MCF 10A (cell line): ENCODE data around the gene CLPTM1. TPM values are rescaled to one million over a fixed set of nuclear protein-coding genes. Genes with fewer than 3 reads are reported as not detected.
A peak's percentile ranks its signal among the peaks of the same experiment; 100 is the strongest.
"Not testable (repeated sequence)": the region's sequence is repeated elsewhere in the genome, so short reads cannot be mapped to it uniquely, and the experiment has no call there.

Experiments used
- BruUV-seq: library from RNA; stranded (reverse); fragments of 400-500 nt; replicated peaks from 2 replicates; lab custom pipeline; 2021; lab: Mats Ljungman, UMichigan
- CTCF ChIA-PET: fragments of 300-600 bp; sonication (Branson Sonifier 250); formaldehyde crosslinking; extraction: SDS; loops from one replicate; lab custom pipeline; 2021; ENCODE audit warnings: antibody characterized with exemption, inconsistent platforms; lab: Yijun Ruan, JAX
- POLR2A ChIA-PET: fragments of 300-600, 350-650 bp; sonication (Branson Sonifier 250); formaldehyde crosslinking; extraction: SDS; loops from one replicate; lab custom pipeline; 2020; ENCODE audit warnings: antibody characterized with exemption, inconsistent platforms; lab: Yijun Ruan, JAX
- DNase-seq: peaks from one replicate; pipeline ENCODE4 v3.0.0-alpha.2; 2018; ENCODE audit not compliant: unreplicated experiment
- H3K27ac Mint-ChIP-seq: one replicate; pipeline ENCODE4 v1.8.0; 2022; ENCODE audit warnings: mild to moderate bottlenecking, low read depth, mixed read lengths; ENCODE audit not compliant: unreplicated experiment
- H3K27me3 Mint-ChIP-seq: one replicate; pipeline ENCODE4 v1.8.0; 2022; ENCODE audit warnings: mixed read lengths; ENCODE audit not compliant: insufficient read depth, unreplicated experiment
- H3K36me3 Mint-ChIP-seq: one replicate; pipeline ENCODE4 v1.8.0; 2022; ENCODE audit warnings: mild to moderate bottlenecking, moderate library complexity, mixed read lengths; ENCODE audit not compliant: insufficient read depth, unreplicated experiment
- H3K4me1 Mint-ChIP-seq: one replicate; pipeline ENCODE4 v1.8.0; 2022; ENCODE audit warnings: mixed read lengths; ENCODE audit not compliant: insufficient read depth, unreplicated experiment
- H3K4me3 Mint-ChIP-seq: one replicate; pipeline ENCODE4 v1.8.0; 2022; ENCODE audit warnings: mild to moderate bottlenecking, moderate library complexity, mixed read lengths; ENCODE audit not compliant: unreplicated experiment
- H3K9me3 Mint-ChIP-seq: one replicate; pipeline ENCODE4 v1.8.0; 2022; ENCODE audit warnings: mixed read lengths; ENCODE audit not compliant: unreplicated experiment
- intact Hi-C: fragments of 100-400 bp; cut with micrococcal nuclease; formaldehyde crosslinking; loops from 2 replicates; pipeline ENCODE4 v1.14.1; 2022
- total RNA-seq: library from RNA; stranded (reverse); gene quantifications from 2 replicates; pipeline ENCODE4 v1.2.3, GENCODE V29; 2022
- TF ChIP-seq, protein P1 (sequence below): fragments of 200-600 bp; IDR thresholded peaks from one replicate; pipeline ENCODE4 v1.8.0; 2022; ENCODE audit warnings: antibody characterized with exemption, mild to moderate bottlenecking; ENCODE audit not compliant: unreplicated experiment

CLPTM1 gene
- total RNA-seq, 1 experiment from 2014 or later, result 101 TPM

DNA sequence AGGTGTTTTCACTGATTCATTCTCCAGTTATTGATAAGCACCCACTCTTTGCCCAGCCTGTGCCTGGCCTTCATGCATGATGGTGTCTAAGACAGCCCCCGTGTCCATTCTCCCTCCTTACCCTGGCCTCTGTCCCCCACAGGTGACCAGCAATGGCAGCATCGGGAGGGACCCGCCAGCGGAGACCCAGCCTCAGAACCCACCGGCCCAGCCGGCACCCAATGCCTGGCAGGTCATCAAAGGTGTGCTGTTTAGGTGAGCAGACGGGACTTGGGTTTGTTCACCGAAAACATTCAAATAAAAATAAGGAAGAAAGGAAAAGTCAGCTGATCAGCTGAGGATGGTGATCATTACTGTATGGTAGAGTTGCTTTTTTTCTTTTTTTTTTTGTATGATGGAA, 6.6 kb downstream of the CLPTM1 start:
- peaks cover 72% of the 10 kb centered on the region for H3K36me3 Mint-ChIP-seq
- no peaks in the 10 kb centered on the region for H3K27me3 Mint-ChIP-seq

DNA sequence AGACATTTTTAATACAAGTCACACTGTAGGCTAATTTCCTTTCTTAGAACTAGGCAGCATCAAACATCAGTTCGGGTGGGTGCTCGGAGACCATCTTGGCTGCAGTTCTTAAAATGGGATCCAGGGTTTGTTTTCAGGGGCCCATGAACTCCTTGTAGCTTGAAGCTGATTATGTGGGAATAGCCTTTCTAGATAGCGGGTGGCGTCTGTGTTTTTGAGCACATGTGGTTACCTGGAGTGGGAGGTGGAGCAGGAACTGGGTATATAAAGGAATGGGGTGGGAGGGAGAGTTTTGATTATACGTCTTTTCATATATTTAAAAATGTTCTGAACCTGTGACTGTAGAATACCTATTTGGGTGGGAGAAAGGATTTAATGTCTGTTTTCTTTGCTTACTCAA, 12.9 kb downstream of the CLPTM1 start:
- no peaks in the 10 kb centered on the region for H3K27me3 Mint-ChIP-seq
- peaks cover 70% of the 10 kb centered on the region for H3K36me3 Mint-ChIP-seq
- ChIA-PET CTCF (interaction anchor here (0.6 to 1.3 kb wide), 2 partner anchors 92 to 404 kb away, joined by 4 to 5 read pairs; no protein-coding TSS in a partner anchor), POLR2A (no interaction called here)
- BruUV-seq, result no TSS peak
- H3K4me3 Mint-ChIP-seq, result no peak overlapping the region
- H3K9me3 Mint-ChIP-seq, result no peaks in the 10 kb centered on the region
- TF ChIP-seq, protein P1, sequence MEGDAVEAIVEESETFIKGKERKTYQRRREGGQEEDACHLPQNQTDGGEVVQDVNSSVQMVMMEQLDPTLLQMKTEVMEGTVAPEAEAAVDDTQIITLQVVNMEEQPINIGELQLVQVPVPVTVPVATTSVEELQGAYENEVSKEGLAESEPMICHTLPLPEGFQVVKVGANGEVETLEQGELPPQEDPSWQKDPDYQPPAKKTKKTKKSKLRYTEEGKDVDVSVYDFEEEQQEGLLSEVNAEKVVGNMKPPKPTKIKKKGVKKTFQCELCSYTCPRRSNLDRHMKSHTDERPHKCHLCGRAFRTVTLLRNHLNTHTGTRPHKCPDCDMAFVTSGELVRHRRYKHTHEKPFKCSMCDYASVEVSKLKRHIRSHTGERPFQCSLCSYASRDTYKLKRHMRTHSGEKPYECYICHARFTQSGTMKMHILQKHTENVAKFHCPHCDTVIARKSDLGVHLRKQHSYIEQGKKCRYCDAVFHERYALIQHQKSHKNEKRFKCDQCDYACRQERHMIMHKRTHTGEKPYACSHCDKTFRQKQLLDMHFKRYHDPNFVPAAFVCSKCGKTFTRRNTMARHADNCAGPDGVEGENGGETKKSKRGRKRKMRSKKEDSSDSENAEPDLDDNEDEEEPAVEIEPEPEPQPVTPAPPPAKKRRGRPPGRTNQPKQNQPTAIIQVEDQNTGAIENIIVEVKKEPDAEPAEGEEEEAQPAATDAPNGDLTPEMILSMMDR, result no peak
- no peaks in the 10 kb centered on the region for H3K4me1 Mint-ChIP-seq
- no peak for DNase-seq
- H3K27ac Mint-ChIP-seq, result no peak overlapping the region
- intact Hi-C loops, result no loop called here

More for the DNA sequence above, 6.6 kb downstream of the CLPTM1 start:
- POLR2A ChIA-PET, result no interaction called here
- CTCF ChIA-PET, result interaction anchor here (0.5 to 2.6 kb wide), 2 partner anchors 10 to 92 kb away, joined by 3 to 14 read pairs; no protein-coding TSS in a partner anchor
- peak overlapping the region; percentile 18 for H3K27ac Mint-ChIP-seq
- TF ChIP-seq, protein P1, result no peak
- no peaks in the 10 kb centered on the region for H3K9me3 Mint-ChIP-seq
- H3K4me3 Mint-ChIP-seq, result no peak overlapping the region
- DNase-seq, result no peak
- no TSS peak for BruUV-seq
- intact Hi-C loops, result no loop called here
- peaks cover 16% of the 10 kb centered on the region for H3K4me1 Mint-ChIP-seq

DNA sequence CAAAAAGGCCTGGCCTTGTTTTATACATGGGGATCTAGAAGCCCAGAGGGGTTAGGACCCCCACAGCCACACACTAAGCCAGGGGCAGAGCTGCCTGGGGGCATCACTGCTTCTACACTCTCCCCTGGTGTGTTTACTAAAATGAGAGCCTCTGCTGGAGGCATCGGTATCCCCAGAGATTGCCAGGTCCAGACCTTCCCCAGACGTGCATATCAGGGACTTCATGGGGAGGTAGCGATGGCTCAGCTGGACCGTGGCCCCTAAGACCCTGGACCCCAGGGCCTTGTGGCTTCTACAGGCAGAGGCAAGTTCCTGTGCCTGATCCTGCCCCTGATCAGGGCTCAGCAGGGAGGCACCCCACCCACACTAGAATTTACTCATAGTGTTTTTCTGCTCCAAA, 13.5 kb downstream of the CLPTM1 start:
- H3K27me3 Mint-ChIP-seq, result no peaks in the 10 kb centered on the region
- TF ChIP-seq, protein P1, result no peak
- POLR2A ChIA-PET, result no interaction called here
- no peak overlapping the region for H3K4me3 Mint-ChIP-seq
- peaks cover 70% of the 10 kb centered on the region for H3K36me3 Mint-ChIP-seq
- intact Hi-C loops, result no loop called here
- BruUV-seq, result no TSS peak
- H3K4me1 Mint-ChIP-seq, result no peaks in the 10 kb centered on the region
- H3K27ac Mint-ChIP-seq, result no peak overlapping the region
- CTCF ChIA-PET, result interaction anchor here (0.6 to 1.6 kb wide), 3 partner anchors 9 to 404 kb away, joined by 4 to 5 read pairs (median 5); no protein-coding TSS in a partner anchor
- H3K9me3 Mint-ChIP-seq, result no peaks in the 10 kb centered on the region
- DNase-seq, result no peak

DNA sequence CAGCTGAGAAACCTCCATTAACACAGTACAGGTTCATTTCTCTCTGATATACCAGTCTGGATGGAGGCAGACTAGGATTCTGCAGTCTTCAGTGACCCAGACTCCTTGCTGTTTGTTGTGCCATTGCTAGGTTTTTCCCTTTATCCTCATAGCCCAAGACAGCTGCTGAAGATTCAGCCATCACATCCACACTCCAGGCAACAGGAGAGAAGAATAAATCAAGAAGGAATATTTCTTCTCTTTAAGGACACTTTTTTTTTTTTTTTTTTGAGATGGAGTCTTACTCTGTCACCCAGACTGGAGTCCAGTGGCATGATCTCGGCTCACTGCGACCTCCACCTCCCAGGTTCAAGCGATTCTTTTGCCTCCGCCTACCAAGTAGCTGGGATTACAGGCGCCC, 14.3 kb downstream of the CLPTM1 start:
- no peak for DNase-seq
- CTCF ChIA-PET, result interaction anchor here (1.3 to 1.6 kb wide), 2 partner anchors 9 to 90 kb away, joined by 5 read pairs; no protein-coding TSS in a partner anchor
- TF ChIP-seq, protein P1, result no peak
- H3K27ac Mint-ChIP-seq, result no peak overlapping the region
- H3K9me3 Mint-ChIP-seq, result no peaks in the 10 kb centered on the region
- no peak overlapping the region for H3K4me3 Mint-ChIP-seq
- intact Hi-C loops, result no loop called here
- H3K27me3 Mint-ChIP-seq, result no peaks in the 10 kb centered on the region
- BruUV-seq, result no TSS peak
- no peaks in the 10 kb centered on the region for H3K4me1 Mint-ChIP-seq
- POLR2A ChIA-PET, result no interaction called here
- peaks cover 70% of the 10 kb centered on the region for H3K36me3 Mint-ChIP-seq

DNA sequence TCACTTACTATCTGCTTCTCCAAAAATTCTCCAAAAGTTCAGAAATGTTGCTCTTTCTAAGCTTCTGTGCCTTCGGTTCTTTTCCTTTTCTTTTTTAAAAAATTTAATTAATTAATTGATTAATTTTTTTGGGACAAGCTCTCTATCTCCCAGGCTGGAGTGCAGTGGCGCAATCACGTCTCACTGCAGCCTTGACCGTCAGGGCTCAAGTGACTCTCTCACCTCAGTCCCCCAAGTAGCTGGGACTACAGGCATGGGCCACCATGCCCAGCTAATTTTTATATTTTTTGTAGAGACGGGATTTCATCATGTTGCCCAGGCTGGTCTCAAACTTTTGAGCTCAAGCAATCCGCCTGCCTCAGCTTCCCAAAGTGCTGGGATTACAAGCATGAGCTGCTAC, 16.3 kb downstream of the CLPTM1 start:
- CTCF ChIA-PET, result interaction anchor here (0.6 to 1.2 kb wide), 3 partner anchors 88 to 201 kb away, joined by 3 to 4 read pairs (median 3); no protein-coding TSS in a partner anchor
- H3K36me3 Mint-ChIP-seq, result peaks cover 70% of the 10 kb centered on the region
- H3K27me3 Mint-ChIP-seq, DNase-seq, intact Hi-C loops, H3K4me1 Mint-ChIP-seq, H3K4me3 Mint-ChIP-seq, H3K27ac Mint-ChIP-seq, POLR2A ChIA-PET, H3K9me3 Mint-ChIP-seq, BruUV-seq: not testable (repeated sequence)
